NCI-H187 treated with DMSO at 0.1 percent for 48 hours (cell line): ENCODE data around the gene ANKRD44.
"Not testable (repeated sequence)": the region's sequence is repeated elsewhere in the genome, so short reads cannot be mapped to it uniquely, and the experiment has no call there.

Experiments
- DNase-seq: peaks from one replicate; lab custom pipeline; 2025; lab: John Stamatoyannopoulos, UW

ANKRD44 gene

DNA sequence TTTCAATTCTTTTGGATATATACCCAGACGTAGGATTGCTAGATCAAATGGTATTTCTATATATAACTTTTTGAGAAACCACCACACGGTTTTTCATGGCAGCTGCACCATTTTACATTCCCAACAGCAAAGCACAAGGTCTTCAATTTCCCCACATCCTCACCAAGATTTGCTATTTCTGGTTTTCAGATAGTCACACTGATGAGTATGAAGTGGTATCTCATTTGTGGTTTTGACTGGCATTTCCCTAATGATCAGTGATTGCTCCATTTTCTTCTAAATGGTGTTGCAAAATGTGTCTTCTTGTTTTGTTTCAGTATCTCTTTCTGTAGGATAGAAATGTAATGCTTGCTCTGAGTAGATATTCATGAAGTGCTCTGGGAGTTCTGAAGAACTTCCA lies 52.0 kb downstream of the ANKRD44 start:
- DNase-seq = no peak

DNA sequence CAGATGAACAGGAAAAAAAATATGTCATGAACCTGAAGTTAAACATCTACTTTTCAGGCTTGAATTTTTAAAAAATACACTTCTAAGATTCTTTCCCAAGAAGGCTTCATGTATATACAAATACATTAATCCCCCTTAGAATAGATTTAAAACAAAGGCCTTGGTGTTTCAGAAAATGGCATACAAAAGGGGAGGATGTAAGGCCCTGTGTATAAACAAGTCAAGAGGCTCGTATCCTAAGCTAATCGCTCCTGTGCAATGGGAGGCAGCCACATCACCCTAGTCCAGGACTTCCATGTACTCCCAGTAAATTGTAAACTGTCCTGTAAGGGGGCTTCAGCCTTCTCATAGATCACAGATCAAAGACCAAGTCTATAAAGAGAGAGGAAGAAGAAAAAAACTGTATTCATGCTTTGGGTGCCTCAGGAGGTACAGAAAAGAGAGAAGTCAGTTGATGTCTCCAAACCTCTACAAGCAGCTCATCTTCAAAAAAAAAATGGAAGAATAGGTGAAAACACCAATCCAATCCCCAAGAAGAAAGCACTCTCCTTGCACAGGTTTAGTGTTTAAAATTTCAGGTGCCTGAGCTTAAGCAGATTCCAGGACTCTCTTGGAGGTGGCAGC lies 53.9 kb downstream of the ANKRD44 start:
- no peak for DNase-seq

DNA sequence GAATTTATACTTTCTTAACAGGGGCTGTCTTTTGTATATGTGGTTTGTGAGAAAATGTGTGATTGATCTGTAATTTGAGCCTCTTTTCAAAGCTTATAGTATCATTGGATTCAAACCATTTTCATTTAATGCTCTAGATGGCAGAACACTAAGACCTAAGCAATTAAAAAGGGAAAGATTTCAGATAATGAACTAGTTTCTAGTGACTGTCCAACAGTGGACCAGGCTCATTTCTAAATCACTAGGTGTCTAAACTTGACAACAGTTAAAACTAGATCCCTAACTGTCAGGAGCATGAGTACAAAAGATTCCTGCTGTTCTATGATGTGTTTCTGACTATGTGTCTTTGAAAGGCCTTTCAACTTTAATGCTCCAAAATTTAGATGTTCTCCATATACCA lies 54.6 kb downstream of the ANKRD44 start:
- no peak for DNase-seq

DNA sequence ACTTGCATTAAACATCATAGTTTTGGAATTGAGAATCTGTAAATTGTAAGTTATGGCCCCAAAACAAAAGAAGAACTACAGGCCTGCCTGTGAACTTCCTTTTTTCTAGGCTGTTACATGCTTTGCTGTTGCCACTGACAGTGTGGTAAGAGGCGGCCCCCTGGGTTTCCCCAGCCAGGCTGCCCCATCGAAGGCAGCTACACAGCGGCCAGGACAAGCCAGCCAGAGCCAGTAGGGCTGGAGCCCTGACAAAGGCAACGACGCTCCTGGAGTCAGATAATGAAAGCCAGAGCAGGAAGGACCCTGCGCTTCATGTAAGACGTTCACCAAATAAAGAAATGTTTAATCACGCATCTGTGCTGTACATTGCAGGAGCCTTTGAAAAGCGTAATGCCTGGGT lies 55.0 kb downstream of the ANKRD44 start:
- DNase-seq = no peak

- no peak for DNase-seq
Observed at GRCh38 chr2:197254776-197255530, 55.6 kb downstream of the ANKRD44 start.

DNA sequence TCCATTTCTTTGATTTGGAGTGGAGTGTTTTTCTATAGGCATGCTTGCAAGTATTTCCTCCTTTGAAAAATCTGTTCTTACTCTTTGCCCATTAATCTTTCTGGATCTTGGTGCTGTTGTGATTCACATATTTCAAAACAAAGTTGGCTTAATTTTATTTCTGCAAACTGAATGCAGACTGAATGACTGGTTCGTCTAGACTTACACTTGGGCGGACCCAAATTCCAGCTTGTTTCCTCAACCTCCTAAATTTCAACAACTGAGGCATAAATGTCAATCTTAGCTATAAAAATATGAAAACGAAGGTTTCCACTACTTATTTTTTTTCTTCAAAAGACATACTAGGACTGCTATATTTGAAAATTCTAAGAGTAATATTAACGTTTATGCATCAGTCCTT lies 59.0 kb downstream of the ANKRD44 start:
- DNase-seq = no peak

DNA sequence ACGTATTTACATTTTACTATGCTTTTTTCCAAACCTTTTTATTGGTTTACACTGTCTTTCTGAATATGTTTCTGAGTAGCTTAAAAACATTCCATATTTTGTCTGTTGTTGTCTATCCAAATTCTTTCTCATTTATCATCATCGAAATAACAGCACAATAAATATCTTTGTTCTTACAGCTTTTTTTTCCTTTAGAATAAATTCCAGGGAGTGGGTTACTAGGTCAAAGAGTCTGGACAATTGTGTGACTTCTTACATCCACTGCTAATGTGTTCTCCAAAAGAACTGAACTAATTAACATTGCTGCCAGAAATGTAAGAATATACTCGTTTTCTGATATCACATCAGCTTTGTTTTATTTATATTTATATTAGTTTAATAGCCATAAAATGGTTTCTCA lies 59.4 kb downstream of the ANKRD44 start:
- no peak for DNase-seq

GRCh38 chr2:197250084-197250397 lies 60.5 kb downstream of the ANKRD44 start:
- no peak for DNase-seq

GRCh38 chr2:197249381-197250083 lies 61.0 kb downstream of the ANKRD44 start:
- no peak for DNase-seq

DNA sequence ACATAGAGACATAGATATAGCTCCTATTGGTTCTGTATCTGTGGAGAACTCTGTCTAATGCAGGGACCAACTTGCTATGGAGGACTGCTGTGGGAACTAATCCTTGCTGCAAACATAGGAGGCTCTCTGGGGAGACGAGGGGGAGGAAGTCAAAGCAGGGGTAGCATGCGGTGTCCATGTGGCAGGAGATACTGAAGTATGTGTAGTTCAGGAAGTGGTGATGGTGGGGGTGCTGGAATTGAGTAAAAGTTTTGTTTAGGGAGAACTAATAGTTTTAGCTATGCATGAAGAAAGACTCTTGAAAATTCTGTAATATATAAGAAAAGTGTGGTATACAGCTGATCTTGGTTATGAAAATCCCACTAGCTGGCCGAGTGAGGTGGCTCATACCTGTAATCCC lies 62.0 kb downstream of the ANKRD44 start:
- DNase-seq = no peak

- DNase-seq = no peak
Observed at GRCh38 chr2:197248001-197248401, 62.6 kb downstream of the ANKRD44 start.

GRCh38 chr2:197247083-197247482 lies 63.5 kb downstream of the ANKRD44 start:
- no peak for DNase-seq

DNA sequence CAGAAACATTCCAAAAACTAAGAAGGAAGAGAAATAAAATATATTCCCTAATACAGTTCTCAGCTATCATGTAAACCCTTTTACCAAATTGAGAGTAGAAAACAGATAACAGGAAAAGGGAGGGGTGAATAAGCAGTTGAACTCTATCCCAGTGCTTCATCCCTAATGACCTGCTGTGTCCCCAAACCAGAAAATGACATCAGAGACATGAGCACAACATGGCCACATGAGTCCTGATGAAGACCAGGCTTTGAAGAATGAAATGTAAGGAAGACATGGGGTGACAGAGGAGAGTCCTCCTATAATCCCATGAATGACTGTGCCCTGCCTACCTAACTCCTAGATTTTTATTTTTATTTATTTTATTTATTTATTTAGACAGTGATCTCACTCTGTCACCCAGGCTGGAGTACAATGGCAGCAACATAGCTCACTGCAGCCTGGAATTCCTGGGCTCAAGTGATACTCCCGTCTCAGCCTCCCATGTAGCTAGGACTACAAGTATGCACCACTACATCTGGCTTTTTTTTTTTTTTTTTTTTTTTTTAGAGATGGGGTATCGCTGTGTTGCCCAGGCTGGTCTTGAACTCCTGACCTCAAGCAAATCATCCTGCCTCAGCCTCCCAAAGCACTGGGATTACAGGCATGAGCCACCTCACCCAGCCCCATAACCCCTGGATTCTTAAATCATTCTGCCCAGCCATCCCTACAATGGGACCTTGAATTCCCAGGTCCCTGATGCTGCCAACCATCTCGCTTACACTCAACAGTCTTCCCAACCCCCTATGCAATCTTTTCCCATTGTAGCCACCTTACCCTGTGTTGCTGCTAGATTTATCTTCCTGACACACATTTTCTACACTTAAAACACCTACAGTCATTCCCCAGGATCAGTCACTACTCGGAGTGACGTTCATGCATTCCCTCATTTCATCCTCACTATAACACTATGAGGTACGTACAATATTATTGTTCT lies 64.5 kb downstream of the ANKRD44 start:
- DNase-seq = no peak

DNA sequence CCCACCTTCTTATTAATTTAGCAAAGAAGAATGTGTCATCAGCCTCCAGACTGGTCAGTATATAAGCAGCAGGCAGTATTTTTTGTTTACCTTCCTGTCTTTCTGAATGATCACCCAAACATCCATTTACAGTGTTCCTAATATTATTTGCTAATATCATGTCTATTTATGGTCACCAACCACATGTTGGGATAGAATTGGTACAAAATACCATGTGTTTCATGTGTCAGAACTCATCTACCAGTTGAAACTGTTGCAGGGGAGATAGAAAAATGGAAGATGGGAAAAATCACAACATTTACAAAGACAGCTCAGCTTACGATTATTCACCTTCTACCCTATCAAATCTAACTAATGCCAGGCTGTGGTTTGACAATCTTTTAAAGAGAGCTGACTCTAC lies 66.2 kb downstream of the ANKRD44 start:
- DNase-seq = no peak

- DNase-seq = no peak
Observed at GRCh38 chr2:197242719-197243118, 67.9 kb downstream of the ANKRD44 start.

GRCh38 chr2:197241596-197241995 lies 69.0 kb downstream of the ANKRD44 start:
- no peak for DNase-seq

DNA sequence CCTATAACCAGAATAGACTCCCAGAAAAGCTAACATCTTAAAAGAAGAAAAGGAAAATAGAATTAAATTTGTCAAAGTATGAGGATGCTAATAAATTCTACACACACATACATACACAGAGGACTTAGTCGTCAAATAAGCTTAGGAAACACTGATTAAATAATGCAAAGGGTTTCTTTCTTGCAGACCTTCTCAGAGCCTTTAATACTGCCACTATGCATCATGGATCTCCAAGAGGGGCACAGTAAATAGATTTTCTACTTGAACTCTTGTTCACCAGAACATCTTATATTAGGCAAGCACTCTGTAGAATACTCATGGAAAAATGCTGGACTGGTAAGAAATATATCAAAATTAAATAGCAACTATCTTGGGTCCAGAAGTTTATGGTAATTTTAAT lies 69.4 kb downstream of the ANKRD44 start:
- no peak for DNase-seq

GRCh38 chr2:197240421-197241041 lies 70.0 kb downstream of the ANKRD44 start:
- DNase-seq = no peak

GRCh38 chr2:197240018-197240417 lies 70.6 kb downstream of the ANKRD44 start:
- not testable (repeated sequence) for DNase-seq

- no peak for DNase-seq
Observed at GRCh38 chr2:197239434-197239833, 71.1 kb downstream of the ANKRD44 start.

DNA sequence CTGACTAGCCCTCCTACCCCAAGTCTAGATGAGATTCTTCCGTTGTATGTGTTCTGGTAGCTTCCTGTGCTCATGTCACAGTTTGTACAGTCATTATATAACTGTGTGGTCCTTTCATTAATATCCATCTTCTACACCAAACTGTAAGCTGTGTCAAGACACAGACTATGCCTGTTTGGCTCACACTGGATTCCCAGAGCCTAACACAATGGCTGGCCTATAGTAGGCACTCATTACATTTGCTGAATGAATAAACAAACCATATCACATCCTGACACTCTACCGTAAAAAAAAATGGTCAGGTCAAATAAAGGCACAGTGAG lies 72.6 kb downstream of the ANKRD44 start:
- no peak for DNase-seq
